Uterus (tissue), 4 donors: Measurements from ENCODE around the gene OSCP1. TPM values are rescaled to one million over a fixed set of nuclear protein-coding genes. Genes with fewer than 3 reads are reported as not detected.
"Not testable (repeated sequence)": the region's sequence is repeated elsewhere in the genome, so short reads cannot be mapped to it uniquely, and the experiment has no call there.

Source experiments
- DNase-seq, 2 donors: peaks; one replicate each; pipeline ENCODE4 v3.0.0-alpha.2; 2019 to 2020
- H3K27ac ChIP-seq, 2 donors: fragments of 200-600 bp; sonication (generic); 1 replicate in 1 of 2; 2 replicates in 1 of 2; pipeline ENCODE4 v1.5.1; 2016 to 2018
- H3K27me3 ChIP-seq, 2 donors: fragments of 200-600 bp; sonication (generic); one replicate each; pipeline ENCODE4 v1.5.1; 2018 to 2019; ENCODE audit warnings: control low read depth in 1 of 2
- H3K36me3 ChIP-seq, 2 donors: fragments of 200-600 bp; sonication (generic); one replicate each; pipeline ENCODE4 v1.5.1; 2019; ENCODE audit warnings: control low read depth in 1 of 2
- H3K4me1 ChIP-seq, 2 donors: fragments of 200-600 bp; sonication (generic); one replicate each; pipeline ENCODE4 v1.5.1; 2018 to 2019; ENCODE audit warnings: control low read depth in 1 of 2
- H3K4me3 ChIP-seq, 2 donors: fragments of 200-600 bp; sonication (generic); 1 replicate in 1 of 2; 2 replicates in 1 of 2; pipeline ENCODE4 v1.5.1; 2018 to 2019; ENCODE audit warnings: mild to moderate bottlenecking in 1 of 2
- H3K9me3 ChIP-seq, 2 donors: fragments of 200-600 bp; sonication (generic); one replicate each; pipeline ENCODE4 v1.5.1; 2019; ENCODE audit warnings: control low read depth in 1 of 2
- POLR2A ChIP-seq, 2 donors: fragments of 450-650 bp; IDR thresholded peaks; one replicate each; pipeline ENCODE4 v1.6.1; 2016; ENCODE audit warnings: antibody characterized with exemption in 2 of 2, mild to moderate bottlenecking in 1 of 2, moderate library complexity in 1 of 2
- intact Hi-C: fragments of 100-400 bp; cut with DNase I; formaldehyde crosslinking; loops from one replicate; pipeline ENCODE4 v1.15.1; 2023; ENCODE audit warnings: low total_unique reads
- total RNA-seq, 4 donors: library from RNA; depleted of rRNA in 3 of 4; stranded (reverse); fragments of >200 nt in 3 of 4; gene quantifications; one replicate each; pipeline versions ENCODE4 v1.1.0 to v1.2.4, GENCODE V29; 2014 to 2023
- TF ChIP-seq, protein P1 (sequence below), 4 experiments: fragments of 200-600 bp in 2 of 4; fragments of 450-650 bp in 2 of 4; sonication (generic) in 2 of 4; IDR thresholded peaks; one replicate each; pipeline ENCODE4 v1.5.1; 2016 to 2019; ENCODE audit warnings: antibody characterized with exemption in 4 of 4, mild to moderate bottlenecking in 2 of 4, moderate library complexity in 1 of 4
- donor health status: DM: yes; HTN: yes; CAD: no.

OSCP1 gene
- total RNA-seq, 4 donors from 2014 or later, result 2.4 to 22.4 (median 12.0) TPM

DNA sequence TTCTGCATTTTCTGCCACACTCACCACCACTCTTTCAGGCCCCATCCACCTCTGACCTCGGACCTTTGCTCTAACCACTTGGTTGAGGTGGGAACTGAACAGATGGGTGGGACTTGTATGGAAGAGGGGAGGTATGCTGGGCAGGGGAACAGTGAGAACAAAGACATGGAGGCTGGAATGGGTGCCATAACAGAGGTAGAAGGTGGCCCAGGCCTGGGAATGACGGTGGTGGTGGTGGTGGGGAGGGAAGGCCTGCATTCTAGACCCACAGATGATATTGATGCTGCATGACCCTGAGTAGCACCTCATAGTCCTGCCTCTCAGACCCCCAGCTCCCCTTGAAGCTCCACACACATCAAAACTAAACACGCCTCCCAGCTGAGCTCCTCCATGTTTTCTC lies 37.7 kb upstream of the OSCP1 start:
- no peaks in the 10 kb centered on the region for H3K4me1 ChIP-seq
- no peak for DNase-seq
- TF ChIP-seq, protein P1, sequence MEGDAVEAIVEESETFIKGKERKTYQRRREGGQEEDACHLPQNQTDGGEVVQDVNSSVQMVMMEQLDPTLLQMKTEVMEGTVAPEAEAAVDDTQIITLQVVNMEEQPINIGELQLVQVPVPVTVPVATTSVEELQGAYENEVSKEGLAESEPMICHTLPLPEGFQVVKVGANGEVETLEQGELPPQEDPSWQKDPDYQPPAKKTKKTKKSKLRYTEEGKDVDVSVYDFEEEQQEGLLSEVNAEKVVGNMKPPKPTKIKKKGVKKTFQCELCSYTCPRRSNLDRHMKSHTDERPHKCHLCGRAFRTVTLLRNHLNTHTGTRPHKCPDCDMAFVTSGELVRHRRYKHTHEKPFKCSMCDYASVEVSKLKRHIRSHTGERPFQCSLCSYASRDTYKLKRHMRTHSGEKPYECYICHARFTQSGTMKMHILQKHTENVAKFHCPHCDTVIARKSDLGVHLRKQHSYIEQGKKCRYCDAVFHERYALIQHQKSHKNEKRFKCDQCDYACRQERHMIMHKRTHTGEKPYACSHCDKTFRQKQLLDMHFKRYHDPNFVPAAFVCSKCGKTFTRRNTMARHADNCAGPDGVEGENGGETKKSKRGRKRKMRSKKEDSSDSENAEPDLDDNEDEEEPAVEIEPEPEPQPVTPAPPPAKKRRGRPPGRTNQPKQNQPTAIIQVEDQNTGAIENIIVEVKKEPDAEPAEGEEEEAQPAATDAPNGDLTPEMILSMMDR (IDR thresholded peaks at IDR 0.05), result no peak
- no peak for TF ChIP-seq POLR2A (IDR thresholded peaks at IDR 0.05)
- H3K36me3 ChIP-seq, result no peaks in the 10 kb centered on the region
- H3K9me3 ChIP-seq, result no peaks in the 10 kb centered on the region
- intact Hi-C loops, result no loop called here
- no peak overlapping the region for H3K4me3 ChIP-seq
- no peak overlapping the region for H3K27ac ChIP-seq
- no peaks in the 10 kb centered on the region for H3K27me3 ChIP-seq

DNA sequence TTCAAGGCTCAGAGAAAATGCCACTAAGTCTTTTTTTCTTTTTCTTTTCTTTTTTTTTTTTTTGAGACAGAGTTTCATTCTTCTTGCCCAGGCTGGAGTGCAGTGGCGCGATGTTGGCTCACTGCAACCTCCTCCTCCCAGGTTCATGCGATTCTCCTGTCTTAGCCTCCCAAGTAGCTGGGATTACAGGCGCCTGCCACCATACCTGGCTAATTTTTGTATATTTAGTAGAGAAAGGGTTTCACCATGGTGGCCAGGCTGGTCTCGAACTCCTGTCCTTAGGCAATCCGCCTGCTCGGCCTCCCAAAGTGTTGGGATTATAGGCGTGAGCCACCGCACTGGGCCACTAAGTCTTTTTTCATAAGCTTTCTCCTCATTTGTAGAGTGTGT lies 37.1 kb upstream of the OSCP1 start:
- H3K9me3 ChIP-seq, H3K4me1 ChIP-seq, H3K27ac ChIP-seq, H3K36me3 ChIP-seq, H3K27me3 ChIP-seq, intact Hi-C loops, H3K4me3 ChIP-seq, DNase-seq: not testable (repeated sequence)

DNA sequence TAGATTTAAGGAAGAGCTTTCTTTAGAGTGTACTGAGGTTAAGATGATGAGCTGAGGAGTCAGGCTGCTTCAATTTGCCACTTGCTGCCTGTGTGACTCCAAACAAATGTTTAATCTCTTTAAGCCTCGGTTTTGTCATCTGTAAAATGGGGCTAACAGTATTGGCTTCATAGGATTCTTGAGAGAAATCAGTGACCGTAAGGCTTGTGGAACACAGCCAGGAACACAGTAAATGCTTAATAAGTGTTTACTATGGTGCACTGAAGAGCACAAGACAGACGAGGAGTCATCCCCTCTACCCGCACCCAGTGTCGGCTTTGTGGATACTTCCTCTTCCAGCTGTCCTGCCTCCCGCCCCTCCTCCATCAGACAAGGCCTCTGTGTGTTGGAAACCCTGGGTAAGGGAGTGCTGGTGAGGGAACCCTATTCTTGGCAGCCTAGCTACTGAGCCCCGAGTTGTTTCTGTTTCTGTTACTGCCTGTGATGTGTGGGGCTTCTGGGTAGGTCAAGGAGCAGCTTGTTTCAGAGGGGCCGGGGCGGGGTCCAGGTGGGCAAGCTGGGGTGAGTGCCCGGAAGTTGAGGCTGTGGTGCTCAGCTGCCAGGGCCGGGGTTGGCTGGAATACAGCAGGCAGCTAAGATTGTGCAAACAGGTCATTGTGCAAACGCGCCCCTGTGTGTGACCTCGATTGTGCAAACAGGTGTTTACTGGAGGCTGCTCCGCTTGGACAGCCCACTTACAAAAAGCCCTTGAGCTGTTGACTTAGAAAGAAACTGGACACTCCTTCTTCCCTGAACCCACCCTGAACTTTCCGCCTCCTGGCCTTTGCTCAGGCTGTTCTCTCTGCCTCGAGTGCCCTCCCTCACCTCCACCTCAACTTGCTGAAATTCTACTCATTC lies 36.4 kb upstream of the OSCP1 start:
- Histone ChIP-seq H3K4me1 (no peaks in the 10 kb centered on the region), H3K27me3 (no peaks in the 10 kb centered on the region), H3K27ac (no peak overlapping the region), H3K4me3 (no peak overlapping the region), H3K9me3 (no peaks in the 10 kb centered on the region), H3K36me3 (no peaks in the 10 kb centered on the region)
- TF ChIP-seq, protein P1 (IDR thresholded peaks at IDR 0.05), result no peak
- TF ChIP-seq POLR2A (IDR thresholded peaks at IDR 0.05), result no peak
- intact Hi-C loops, result no loop called here
- no peak for DNase-seq

DNA sequence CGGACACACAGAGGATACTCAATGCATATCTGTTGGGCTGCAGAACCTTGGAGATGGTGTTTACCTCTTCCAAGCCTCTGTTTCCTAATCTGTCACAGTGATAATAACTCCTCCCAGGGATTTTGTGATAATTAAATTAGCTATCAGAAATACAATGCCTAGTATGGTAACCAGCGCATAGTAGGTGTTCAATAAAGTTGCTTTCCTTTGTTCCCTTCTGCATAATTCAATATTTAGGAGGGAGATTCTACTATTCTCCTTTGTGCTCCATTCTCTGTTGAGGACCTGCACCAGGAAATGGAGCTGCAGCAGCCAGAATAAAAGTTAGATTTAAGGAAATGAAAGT lies 35.8 kb upstream of the OSCP1 start:
- no peaks in the 10 kb centered on the region for H3K36me3 ChIP-seq
- TF ChIP-seq POLR2A (IDR thresholded peaks at IDR 0.05), result no peak
- TF ChIP-seq, protein P1 (IDR thresholded peaks at IDR 0.05), result no peak
- H3K9me3 ChIP-seq, result no peaks in the 10 kb centered on the region
- no peak for DNase-seq
- no peaks in the 10 kb centered on the region for H3K4me1 ChIP-seq
- intact Hi-C loops, result no loop called here
- H3K27me3 ChIP-seq, result no peaks in the 10 kb centered on the region
- no peak overlapping the region for H3K4me3 ChIP-seq
- no peak overlapping the region for H3K27ac ChIP-seq

DNA sequence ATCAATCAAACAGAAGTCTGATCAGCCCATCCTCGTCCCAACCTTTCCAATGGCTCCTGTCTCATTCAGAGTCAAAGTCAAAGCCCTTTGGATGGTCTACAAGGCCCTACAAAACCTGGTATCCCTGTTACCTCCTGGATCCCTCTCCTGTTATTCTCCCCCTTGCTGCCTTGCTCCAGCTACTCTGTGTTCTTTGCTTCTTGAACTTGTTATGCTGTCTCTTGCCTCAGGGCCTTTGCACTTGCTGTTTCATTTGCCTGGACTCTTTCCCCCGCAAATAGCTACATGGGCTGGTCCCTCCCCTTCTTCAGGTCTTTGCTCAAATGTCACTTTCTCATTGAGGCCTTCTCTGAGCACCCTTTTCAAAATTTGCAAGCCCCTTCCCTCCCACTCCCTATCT lies 33.8 kb upstream of the OSCP1 start:
- no peak overlapping the region for H3K4me3 ChIP-seq
- TF ChIP-seq, protein P1 (IDR thresholded peaks at IDR 0.05), result no peak
- TF ChIP-seq POLR2A (IDR thresholded peaks at IDR 0.05), result no peak
- H3K9me3 ChIP-seq, result no peaks in the 10 kb centered on the region
- no peaks in the 10 kb centered on the region for H3K27me3 ChIP-seq
- intact Hi-C loops, result no loop called here
- no peaks in the 10 kb centered on the region for H3K4me1 ChIP-seq
- H3K36me3 ChIP-seq, result no peaks in the 10 kb centered on the region
- H3K27ac ChIP-seq, result no peak overlapping the region
- no peak for DNase-seq
